Measurements from ENCODE around the gene ALG14.
A peak's percentile ranks its signal among the peaks of the same experiment; 100 is the strongest.
"Not testable (repeated sequence)": the region's sequence is repeated elsewhere in the genome, so short reads cannot be mapped to it uniquely, and the experiment has no call there.

ALG14 gene

DNA sequence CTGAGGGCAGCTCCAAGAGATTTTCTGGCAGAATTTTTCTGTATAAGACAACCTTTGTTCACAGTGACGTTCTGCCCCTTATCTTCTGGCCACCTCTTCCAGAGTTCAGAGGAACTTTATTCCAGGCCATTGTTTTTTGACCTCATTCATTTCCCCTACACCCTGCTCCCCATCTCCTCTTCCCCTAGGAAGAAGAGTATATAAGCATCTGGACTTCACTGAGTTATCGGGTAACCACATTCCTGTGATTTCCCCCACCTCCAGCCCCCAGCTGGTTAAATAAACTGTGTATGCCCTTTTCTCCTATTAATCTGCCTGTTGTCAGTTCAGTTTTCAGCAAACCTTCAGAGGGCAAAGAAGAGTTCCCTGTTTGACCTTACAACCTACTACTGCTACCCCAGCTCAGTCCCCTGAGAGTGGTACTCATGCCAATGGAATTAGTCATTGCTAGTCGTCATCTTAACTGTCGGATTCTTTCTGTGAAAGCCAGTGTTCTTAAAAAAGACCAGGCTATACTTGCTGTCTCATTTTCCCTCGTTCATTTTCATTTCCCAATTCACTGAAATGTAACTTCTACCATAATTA lies 14.3 kb upstream of the ALG14 start:
- no peak for DNase-seq (ENCODE audit: low read depth)

DNA sequence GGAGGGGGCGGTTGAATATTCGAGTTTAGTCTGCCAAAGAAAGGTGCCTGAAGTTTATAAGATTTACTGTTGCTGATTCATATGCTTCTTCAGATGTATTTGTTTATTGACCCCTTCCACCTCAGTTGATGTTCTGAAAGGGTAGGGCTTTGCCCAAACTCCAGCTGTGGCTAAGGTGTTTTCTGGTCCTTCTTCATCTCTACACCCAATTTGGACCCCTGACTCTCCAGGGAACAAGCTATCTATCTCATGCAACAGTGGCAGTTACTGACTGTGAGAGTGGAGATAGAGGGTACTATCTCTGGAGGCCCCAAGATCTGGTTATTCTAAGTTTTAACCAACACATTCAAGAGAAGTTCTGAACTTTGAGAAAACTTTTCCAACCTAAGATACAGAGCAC lies 12.6 kb upstream of the ALG14 start:
- DNase-seq (ENCODE audit: low read depth) = no peak

DNA sequence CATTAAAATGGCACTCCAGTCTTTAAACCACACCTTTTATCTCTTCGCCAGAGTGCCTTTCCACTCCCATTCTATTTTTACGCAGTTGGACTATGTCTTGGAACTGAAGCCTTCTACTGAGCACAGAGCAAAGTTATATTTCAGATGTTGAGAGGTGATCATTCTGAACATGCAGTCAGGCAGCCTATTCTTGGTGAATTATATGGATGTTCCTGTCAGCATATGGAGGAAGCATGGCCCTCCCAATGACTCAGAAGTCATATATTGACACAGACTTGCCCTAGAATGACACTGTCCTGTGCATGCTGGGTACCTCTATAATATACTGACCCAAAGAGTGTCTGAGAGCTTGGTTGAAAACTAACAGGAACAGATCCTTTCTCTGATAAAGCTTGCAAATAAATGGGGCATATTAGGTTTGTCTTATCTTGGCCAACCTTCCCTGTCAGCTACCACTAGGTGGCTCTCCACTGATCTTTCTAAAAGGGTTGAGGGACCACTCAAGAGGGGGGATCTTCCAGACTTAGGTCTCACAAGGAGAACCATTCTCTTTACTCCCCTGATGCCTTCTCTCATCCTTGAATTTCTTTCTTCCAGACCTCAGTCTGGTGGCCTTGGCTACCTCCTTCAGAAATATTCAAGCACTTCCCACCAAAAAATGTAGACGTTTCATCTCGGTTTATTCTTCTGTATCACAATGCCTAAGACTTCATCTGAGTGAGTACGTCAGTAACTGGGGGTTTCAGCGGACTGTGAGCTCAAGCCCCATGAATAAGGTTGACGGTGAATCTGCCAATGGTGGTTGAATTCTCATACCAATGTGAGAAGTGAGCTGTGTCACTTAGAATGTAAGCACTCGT lies 11.8 kb upstream of the ALG14 start:
- peak; percentile 6 for DNase-seq (ENCODE audit: low read depth)

DNA sequence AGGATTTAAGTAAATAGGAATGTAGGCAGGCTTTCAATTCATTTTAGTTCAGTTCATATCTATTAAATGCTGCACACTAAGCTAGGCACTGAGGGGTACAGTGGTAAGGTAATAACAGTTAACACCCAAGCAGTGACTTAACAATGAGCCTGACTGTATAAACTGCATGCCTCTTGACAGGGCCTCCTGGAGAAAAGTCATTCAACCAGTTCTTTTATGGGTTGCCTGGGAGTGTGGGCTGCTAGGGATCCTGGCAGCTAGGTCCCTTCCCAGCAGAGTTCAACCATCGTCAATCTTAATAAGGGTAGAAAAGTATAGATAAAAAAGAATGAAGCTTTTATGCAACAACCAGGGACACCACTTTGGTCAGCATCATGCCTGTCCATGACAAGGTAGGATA lies 8.1 kb upstream of the ALG14 start:
- no peak for DNase-seq (ENCODE audit: low read depth)

DNA sequence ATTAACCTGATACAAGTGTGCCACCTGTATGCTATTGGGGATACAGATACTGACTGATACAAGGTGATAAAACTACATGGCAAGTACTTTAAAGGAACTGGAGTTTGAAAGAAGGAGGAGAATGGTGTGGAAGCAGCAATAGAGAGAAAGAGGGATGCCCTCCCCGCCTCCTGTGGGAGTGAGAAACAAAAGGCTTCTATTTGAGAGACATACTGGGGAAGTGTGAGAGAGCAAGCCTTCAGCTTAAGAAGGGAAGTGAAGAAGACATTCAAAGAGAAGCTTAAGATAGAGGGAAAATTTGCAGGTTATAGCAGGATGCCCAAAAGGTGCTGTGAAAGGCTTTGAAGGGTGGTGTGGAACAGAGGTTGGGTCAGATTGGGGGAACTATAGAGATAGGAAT lies 7.7 kb upstream of the ALG14 start:
- no peak for DNase-seq (ENCODE audit: low read depth)

DNA sequence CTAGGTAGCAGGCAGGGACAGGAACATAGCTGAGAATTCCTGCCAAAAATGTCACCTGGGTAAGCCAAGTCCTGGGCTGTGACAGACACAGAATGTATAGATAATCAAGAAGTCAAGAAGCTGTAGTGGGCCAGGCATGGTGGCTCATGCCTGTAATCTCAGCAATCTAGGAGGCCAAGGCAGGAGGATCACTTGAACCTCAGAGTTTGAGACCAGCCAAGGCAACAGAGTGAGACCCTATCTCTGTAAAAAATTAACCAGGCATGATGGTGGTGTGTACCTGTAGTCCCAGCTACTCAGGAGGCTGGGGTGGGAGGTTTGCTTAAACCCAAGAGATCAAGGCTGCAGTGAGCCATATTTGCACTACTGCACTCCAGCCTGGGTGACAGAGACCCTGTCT lies 3.3 kb upstream of the ALG14 start:
- DNase-seq (ENCODE audit: low read depth) = no peak

DNA sequence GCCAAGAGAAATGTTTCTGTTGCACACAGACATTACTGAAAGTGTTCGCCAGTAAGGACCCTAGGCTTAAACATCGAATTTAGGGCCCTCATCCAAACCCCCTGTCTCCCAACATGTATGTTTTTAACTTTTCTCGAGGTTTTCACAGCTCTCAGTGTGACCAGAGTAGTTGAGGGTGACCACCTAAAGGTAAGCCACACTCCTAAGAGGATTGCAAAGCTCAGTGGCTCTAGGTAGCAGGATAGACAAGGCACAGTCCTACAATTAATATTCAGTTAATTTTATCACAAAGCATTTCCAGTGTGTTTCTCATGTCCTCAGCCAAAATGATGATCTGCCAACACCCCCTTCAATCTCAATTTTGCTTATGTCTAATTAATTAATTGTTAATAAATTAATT lies 695 bp upstream of the ALG14 start:
- DNase-seq (ENCODE audit: low read depth) = no peak

DNA sequence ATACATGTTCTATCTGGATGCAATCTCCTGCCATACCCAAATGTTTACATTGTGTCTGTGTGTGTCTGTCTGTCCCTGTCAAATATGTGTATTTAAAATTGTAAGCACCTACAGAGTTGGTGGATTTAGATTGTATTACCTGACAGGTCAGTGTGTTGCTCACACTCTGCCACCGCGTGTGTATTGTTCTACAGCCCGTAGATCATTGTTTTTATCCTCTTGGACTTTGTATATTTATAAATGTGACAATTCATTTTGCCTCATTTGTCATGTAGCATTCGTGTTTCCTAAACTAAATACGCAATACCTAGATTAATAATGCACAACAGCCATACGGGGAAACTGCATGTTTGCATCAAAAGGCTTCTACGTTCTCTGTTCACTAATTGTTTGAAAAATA lies 634 bp downstream of the ALG14 start:
- DNase-seq (ENCODE audit: low read depth) = no peak

DNA sequence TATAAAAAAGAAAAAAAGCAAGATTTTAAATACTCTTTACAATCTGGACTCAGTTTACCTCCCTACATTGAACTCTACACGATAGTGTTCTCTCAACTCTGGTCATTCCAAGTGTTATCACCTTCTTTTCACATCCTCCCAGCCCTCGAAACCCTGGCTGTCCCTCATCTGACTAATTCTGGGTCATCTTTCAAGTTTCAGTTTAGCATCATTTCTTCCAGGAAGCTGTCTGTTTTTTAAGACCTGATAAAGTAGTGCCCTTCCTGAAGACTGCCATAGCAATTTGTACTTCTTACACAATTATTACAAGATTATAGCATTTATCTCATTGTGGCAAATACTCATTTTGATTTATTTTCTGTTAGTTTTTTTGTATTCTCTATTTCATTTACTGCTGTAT lies 1.2 kb downstream of the ALG14 start:
- DNase-seq (ENCODE audit: low read depth) = no peak

DNA sequence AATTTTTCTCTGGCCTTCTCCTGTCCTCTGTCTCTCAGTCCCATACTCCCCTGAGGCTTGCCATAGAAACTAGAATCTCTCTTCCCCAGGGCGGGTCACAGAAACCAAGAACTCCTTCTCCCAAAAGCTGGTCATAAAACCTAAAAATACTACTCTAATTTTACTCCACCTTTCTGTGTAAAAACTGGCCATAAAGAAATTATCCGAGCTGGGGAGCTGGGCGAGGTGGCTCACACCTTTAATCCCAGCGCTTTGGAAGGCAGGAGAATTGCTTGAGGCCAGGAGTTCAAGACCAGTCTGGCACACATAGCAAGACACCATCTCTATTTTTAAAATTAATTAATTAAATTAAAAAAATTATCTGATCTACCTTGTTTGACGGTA lies 3.0 kb downstream of the ALG14 start:
- DNase-seq (ENCODE audit: low read depth) = no peak

DNA sequence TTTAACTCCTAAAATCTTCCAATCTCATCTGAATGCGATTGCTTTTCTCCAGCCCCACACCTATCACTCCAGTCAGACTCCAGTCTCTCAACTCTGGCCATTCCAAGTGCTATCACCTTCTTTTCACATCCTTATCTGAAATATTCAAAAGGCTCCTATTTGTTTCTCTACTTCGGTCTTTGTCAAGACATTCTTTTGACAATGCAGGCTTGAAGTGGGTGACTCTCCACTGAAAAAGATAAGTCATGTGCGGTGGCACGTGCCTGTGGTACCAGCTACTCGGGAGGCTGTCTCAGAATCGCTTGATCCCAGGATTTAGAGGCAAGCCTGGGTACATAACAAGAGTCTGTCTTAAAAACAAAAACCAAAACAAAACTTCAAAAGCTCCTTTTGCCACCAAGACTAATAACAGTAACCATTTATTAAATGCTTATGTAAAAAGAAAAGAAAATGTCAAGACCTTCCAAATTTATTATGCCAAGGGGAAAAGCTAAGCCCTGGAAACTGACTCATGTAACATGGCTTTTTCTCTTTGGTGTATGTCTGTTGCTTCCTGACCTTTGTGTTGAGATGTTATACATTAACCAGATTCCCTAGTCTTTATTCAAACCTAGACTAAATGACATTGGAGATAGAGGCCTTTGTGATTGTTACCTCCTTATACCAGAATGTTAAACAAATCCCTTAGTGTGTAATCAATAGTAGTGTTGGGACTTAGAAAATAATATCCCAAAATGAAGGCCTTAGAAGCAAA lies 3.6 kb downstream of the ALG14 start:
- no peak for DNase-seq (ENCODE audit: low read depth)

DNA sequence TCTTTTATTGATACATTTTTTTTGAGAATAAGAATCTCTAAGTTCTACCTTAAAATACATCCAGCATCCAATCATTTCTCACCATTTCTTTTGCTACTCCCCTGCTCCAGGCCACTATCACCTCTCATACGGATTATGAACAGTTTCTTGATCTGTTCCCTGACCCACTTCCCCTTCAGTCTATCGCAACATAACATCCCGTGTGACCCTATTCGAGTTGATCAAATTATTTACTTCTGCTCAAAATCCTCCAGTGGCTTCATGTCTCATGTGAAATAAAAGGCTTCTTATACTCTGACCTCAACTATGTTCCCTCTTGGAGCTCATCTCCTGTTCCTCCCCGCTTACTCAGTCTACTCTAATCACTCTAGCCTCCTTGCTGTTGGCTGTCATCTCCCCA lies 5.2 kb downstream of the ALG14 start:
- no peak for DNase-seq (ENCODE audit: low read depth)

DNA sequence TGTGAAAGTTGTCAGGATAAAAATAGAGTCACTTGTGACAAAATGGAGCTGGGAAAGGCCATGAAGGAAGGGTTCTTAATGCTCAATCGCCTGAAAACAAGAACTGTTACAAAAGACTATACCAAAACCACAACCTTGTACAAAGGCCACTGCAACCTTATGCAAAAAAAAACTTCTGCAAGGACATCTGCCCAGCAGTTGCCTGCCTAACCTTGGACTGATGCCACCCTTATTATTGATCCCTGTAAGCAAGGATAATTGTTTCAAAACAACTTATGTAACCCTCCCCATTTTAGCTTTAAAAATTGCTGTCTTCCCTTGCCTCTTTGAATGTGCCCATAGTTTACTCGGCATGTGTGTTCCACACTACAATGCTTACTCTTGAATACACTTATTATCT lies 5.7 kb downstream of the ALG14 start:
- no peak for DNase-seq (ENCODE audit: low read depth)

DNA sequence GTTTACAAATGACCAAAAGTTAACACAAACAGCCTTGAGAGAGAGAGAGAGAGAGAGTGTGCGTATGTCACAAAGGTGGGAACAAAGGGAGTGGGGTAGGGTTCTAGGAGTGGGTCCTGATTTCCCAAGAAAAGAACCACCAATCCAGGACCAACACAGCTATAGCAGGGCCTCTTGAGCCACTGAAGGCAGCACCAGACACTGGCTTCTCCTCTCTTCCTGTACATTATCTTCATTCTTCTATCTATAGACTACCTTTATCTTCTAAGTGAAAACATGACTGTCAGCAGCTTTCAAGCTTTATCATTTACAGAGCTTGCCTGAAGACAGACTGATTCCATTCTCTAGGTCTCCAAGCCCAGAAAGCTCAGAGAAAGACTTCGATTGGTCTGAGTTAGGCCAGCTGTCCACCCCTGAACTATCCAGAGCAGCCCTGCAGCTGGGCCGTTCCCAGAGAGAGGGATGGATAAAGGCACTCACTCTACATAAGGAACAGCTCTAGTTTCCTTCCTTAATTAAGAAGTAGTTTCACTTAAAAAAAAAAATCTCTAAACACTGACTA lies 11.2 kb downstream of the ALG14 start:
- DNase-seq (ENCODE audit: low read depth) = no peak

DNA sequence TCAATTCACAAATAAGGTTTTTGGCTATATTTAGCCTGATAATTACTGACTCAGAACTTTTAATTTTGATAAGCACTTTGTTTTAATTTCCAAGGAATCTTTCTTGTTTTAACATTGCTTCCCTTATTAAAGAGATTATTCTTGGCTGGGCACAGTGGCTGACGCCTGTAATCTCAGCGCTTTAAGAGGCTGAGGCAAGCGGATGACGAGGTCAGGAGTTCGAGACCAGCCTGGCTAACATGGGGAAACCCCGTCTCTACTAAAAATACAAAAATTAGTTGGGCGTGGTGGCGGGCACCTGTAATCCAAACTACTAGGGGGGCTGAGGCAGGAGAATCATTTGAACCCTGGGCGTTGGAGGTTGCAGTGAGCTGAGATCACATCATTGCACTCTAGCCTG lies 13.8 kb downstream of the ALG14 start:
- no peak for DNase-seq (ENCODE audit: low read depth)

DNA sequence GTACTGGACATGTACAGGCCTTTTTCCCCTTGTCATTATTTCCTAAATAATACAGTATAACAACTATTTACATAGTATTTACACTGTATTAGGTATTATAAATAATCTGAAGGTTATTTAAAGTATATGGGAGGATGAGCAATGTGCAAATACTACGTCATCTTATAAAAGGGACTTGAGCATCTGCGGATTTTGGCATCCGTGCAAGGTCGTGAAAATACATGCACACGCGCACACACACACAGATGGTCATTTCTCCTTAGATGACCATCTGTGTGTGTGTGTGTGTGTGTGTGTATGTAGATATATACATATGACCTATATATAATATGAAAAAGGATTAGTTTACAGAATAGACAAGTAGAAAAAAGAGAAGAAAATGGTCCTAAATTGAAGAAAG lies 15.4 kb downstream of the ALG14 start:
- no peak for DNase-seq (ENCODE audit: low read depth)

DNA sequence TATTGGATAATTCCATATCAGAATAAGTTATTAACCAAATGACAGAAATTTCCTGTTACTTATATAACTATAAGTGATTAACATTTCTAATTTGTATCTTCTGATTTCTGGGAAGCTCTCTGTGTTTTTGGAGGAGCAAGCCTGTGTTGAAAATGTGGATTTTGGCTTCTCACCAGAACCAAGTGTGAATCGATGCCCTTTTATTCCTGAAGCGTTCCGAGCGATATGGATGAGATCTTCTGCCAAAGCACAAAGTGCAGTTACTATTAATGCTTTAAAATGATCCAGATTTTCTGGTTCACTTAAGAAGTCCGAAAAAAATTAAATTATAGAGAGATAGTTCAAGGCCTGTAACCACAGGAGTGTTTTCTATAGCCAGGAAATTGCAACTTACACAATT lies 22.8 kb downstream of the ALG14 start:
- DNase-seq (ENCODE audit: low read depth) = no peak

DNA sequence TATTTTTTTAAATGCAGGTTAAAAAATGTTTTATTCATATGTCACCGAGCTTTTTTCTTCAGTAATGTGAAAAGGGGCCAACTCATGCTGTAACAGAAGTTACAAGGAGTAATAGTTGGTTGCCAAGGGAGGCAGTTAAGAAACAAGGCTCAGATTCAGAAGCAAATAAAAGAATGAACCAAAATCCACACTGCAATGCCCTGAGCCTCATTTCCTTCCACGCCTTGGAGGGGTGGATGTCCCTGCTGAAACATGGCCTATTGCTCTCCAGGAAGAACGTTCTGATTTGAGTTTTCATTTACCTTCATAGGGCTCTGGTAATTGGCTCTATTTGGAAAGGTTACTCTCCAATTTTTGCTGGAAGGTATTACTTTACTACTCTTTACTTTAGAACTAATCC lies 24.4 kb downstream of the ALG14 start:
- DNase-seq (ENCODE audit: low read depth) = no peak

DNA sequence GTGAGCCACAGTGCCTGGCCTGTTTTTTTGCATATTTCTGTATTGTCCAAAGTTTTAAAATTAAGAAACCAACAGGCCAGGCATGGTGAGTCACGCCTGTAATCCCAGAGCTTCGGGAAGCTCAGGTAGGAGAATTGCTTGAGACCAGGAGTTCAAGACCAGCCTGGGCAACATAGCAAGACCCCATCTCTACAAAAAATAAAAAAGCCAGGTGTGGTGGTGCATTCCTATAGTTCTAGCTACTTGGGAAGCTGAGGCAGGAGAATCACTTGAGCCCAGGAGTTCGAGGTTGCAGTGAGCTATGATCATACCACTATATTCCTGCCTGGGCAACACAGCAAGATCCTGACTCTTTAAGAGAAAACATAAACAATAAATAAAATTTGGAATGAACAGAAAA lies 25.1 kb downstream of the ALG14 start:
- DNase-seq (ENCODE audit: low read depth) = not testable (repeated sequence)

DNA sequence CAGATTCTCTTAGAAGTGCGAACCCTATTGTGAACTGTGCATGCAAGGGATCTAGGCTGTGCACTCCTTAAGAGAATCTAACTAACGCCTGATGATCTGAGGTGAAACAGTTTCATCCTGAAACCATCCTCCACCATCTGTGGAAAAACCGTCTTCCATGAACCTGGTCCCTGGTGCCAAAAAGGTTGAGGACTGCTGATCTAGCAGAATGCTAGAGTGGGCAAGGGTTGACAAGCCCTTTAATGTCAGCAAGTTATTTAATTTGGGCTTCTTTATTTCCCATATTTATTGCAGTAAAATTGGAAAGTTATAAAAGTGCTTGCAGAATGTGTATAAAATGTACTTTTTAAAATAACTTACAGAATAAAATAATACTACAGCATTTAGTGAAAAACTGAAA lies 26.4 kb downstream of the ALG14 start:
- no peak for DNase-seq (ENCODE audit: low read depth)

DNA sequence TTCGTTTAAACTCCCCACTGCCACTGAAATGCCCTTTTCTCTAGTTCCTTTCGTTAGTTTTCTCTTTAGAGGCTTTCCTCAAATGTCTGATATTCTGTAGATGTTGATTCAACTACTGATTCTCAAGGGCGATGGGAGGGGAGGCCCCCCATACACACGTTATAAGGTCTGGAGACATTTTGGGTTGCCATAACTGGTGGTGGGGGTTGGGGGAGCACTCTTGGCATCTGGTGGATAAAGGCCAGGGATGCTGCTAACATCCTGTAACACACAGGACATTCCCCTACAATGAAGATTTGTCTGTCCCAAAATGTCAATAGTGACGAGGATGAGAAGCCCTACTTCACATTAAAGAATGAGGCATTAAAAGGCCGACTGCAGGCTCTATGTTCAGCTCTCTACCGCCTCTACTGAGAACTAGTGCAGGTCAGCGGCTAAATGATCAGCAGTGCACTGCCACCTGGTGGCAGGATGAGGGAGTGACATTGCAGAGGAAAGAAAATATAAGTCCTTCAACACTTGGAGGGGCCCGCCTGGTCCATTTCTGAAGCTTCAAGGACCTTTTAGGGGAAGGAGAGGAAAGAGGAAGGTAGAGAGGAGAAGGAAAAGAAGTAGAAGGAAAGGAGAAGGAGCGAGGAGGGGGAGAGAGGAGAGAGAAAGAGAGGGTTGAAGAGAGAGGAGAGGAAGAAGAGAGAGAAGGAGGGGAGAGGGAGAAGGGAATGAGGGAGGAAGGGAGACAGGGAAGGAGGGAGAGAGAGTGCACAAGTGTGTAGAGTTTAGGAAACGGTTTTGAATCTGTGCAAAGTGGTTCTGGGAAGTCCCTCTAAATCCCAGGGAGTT lies 29.4 kb downstream of the ALG14 start:
- DNase-seq (ENCODE audit: low read depth) = peak; percentile 62

DNA sequence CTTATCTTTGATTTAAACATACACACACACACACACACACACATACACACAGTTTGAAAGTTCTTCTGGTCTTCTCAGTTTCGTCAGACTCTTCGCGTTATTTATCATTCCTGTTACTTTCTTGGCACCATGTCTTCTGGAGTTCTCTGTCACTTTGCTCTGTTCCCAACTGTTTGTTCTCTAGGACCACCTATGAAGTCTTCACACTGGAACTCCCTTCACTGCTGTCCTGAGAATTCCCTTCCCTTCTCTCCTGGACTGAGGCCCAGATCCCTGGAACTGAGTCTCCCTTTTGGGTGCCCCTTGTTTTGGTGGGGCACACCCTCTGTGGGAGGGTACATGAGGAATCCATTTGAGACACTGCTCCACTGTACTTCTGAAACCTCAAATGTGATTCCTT lies 30.5 kb downstream of the ALG14 start:
- no peak for DNase-seq (ENCODE audit: low read depth)
